T47D (cell line): ENCODE results near the gene MUTYH.

ENCODE experiments used
- DNase-seq, 2 experiments: peaks; one replicate each; pipeline versions ENCODE4 v3.0.0 to v3.0.0-alpha.2; 2011 to 2012; ENCODE audit warnings: low read depth in 1 of 2, low spot score in 1 of 2
- JUND ChIP-seq: IDR thresholded peaks from 2 replicates; pipeline ENCODE4 v1.6.1; 2012; ENCODE audit warnings: low read depth
- in situ Hi-C: cut with HindIII; loops from 2 replicates; pipeline ENCODE4 v1.10.0; 2016; ENCODE audit warnings: low sequenced_read_pairs, low pct_unique_long_range_greater_than_20kb

MUTYH gene

DNA sequence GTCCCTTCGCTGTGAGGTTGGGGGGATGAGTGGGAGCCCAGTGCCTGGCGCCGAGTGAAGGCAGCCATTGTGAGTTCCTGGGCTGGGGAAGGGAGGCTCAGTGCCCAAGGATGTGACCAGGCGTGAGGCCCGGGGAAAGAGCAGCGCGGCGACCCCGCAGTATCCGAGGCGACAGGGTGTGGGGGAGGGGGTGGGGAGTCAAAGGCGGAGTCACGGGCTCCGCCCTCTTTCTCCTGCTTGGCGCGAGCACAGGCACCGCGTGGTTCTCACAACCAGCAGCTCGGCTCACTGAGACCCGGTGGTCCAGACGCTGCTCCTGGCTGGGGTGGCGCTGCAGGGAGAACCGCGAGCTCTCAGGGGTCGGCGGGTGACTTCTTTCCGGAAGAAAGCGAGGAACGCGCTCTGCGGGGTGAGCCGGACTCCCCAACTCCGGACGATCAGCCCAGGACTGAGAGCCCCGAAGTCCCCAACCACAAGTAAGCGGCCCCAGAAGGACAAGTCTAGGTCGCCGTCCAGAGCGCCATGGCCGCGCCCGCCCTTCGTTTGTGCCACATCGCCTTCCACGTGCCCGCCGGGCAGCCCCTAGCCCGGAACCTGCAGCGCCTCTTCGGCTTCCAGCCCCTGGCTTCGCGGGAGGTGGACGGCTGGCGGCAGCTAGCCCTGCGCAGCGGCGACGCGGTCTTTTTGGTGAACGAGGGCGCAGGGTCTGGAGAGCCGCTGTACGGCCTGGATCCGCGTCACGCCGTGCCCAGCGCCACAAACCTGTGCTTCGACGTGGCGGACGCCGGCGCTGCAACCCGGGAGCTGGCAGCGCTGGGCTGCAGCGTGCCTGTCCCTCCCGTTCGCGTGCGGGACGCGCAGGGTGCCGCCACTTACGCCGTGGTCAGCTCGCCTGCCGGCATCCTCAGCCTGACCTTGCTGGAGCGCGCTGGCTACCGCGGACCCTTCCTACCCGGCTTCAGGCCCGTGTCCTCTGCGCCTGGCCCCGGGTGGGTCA lies 13.3 kb downstream of the MUTYH start, which contains the start of gene HPDL:
Gene HPDL (plus strand): TSS at position 269 of the 997 bp plus-strand sequence. CDS start 254 bp downstream, at position 523.
- no peak for DNase-seq
- in situ Hi-C loops, result no loop called here
- TF ChIP-seq JUND, result no peak

DNA sequence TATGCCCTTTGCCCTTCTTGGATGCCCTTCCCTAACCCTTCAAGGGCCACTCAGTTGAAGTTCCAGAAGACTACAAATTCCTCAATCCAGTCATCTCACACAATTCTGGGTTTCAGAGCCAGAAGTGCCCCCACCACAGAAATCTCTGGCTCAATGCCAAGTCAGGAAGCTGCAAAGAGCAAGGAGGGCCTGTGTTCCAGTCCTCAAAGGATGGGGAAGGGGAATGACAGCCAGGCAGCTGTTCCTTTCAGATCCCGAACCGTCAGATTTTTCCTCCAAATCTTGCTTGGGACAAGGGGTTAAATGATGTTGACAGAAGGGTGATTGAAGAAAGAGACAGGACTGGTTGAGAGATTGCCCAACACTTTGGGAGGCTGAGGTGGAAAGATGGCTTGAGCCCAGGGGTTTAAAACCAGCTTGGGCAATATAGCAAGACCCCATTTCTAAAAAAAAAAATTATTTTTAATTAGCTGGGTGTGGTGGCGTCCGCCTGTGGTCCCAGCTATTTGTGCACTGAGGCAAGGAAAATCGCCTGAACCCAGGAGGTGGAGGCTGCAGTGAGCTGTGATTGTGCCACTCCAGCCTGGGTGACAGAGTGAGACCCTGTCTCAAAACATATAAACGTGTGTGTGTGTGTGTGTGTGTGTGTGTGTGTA lies 14.3 kb downstream of the MUTYH start:
- in situ Hi-C loops, result no loop called here
- no peak for TF ChIP-seq JUND
- no peak for DNase-seq

DNA sequence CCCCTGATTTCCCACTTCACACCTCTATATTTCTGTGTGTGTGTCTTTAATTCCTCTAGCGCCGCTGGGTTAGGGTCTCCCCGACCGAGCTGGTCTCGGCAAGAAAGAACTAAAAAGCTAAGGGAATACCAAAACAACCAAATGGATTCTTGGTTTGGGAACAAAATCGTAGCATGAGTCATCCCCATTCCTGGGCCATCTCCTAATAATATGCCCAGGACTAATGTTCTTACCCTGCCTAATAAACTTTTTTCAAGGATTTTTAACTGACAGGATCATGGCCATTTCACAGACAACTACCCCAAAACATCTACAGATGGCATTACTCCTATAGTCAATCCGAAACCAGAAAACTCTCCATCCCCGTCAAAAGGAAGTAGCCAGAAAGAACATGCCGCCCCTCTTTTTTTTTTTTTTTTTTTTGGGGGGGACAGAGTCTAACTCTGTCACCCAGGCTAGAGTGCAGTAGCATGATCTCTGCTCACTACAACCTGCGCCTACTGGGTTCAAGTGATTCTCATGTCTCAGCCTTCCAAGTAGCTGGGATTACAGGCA lies 17.7 kb downstream of the MUTYH start:
- in situ Hi-C loops, result no loop called here
- no peak for DNase-seq

DNA sequence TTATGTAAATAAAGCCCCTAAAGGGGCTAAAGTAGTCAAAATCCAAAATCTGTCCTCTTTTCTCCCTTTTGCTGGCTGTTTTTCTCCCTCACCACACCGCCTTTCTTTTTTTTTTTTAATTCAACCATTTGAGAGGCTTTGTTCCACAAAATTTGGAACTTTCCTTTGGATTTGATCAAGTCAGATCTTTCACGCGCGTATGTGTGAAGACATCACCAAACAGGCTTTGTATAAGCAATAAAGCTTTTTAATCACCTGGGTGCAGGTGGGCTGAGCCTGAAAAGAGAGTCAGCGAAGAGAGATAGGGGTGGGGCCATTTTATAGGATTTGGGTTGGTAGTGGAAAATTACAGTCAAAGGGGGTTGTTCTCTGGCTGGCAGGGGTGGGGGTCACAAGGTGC lies 18.8 kb downstream of the MUTYH start:
- no peak for DNase-seq
- in situ Hi-C loops, result no loop called here
- TF ChIP-seq JUND, result no peak

More for the DNA sequence above, 17.7 kb downstream of the MUTYH start:
- no peak for TF ChIP-seq JUND

DNA sequence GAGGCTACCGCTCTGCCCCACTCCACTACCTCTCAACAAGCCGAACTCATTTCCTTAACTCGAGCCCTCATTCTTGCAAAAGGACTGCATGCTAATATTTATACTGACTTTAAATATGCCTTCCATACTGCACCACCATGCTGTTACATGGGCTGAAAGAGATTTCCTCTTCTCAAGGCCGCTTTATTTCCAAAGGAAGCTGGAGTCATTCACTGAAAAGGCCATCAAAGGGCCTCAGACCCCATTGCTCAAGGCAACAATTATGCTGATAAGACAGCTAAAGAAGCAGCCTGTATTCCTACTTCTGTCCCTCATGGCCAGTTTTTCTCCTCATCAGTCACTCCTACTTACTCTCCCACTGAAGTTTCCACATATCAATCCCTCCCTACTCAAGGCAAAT lies 20.5 kb downstream of the MUTYH start:
- no peak for DNase-seq
- in situ Hi-C loops, result no loop called here
- no peak for TF ChIP-seq JUND

DNA sequence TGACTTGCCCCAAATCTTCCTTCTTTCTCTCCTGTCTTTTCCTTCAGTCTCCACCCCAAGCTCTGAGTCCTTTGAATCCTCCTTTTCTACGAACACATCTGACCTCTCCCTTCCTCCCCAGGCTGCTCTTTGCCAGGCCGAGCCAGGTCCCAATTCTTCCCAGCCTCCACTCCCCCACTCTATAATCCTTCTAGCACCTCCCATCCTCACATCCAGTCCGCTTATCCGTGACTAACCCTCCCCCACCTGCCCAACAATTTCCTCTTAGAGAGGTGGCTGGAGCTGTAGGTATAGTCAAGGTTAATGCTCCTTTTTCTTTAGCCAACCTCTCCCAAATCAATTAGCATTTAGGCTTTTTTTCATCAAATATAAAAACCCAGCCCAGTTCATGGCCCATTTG lies 23.1 kb downstream of the MUTYH start:
- TF ChIP-seq JUND, result no peak
- DNase-seq, result no peak
- in situ Hi-C loops, result no loop called here

DNA sequence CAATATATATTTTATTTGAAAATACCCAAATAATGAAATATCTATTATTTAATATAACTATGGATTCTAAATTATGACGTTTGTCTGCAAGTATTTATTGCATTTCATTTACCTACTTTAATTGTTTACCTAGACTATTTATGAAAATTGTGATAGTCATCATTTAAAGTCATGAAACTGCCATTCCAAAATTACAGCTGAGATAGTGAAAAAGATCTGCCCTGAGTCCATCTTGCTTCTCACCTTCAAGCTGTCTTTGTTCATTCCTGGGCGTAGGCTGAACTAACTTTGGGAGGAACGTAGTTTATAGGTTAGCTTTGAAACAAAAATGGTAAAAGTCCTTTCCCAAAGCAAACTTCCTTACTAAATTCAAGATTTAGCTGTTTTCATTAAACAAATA lies 26.0 kb downstream of the MUTYH start:
- no peak for DNase-seq
- in situ Hi-C loops, result no loop called here
- no peak for TF ChIP-seq JUND

DNA sequence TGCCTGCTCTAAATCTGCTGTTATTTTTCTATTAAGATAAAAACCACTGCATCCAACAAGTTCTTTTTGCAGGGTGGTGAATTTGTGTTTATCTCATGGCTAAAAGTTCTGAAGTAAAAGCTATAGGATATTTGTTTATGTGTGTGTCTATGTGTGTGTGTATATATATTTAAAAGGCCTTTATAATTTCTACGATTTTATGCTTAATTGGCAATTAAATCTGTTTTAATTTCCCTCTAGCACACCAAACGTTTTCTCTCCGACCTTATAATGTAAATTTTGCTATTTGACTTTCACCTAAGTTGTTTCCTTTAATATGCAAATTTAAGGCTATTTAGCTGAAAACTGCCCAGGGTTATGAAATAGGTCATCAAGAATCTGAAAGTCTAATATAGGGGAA lies 33.3 kb downstream of the MUTYH start:
- in situ Hi-C loops, result no loop called here
- DNase-seq, result no peak
- TF ChIP-seq JUND, result no peak

DNA sequence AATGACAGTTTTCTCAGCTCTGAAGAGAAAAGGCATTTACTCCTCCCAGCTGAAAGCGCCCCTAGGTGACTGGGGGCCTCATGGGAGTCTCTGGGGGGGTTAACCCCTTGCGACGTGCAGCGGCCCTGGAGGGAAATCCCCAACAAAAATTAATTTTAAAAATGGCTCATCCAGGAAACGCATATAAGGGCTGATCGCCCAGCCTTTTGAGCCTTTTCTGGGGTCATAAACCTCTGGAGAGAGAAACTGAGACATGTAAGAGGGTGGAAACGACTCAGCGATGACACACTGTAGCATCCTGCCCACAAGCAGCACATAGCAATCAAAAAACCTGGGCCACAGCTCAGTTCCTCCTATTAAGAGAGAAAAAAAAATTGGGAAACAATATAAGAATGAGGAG lies 33.9 kb downstream of the MUTYH start:
- TF ChIP-seq JUND, result no peak
- no peak for DNase-seq
- in situ Hi-C loops, result no loop called here

DNA sequence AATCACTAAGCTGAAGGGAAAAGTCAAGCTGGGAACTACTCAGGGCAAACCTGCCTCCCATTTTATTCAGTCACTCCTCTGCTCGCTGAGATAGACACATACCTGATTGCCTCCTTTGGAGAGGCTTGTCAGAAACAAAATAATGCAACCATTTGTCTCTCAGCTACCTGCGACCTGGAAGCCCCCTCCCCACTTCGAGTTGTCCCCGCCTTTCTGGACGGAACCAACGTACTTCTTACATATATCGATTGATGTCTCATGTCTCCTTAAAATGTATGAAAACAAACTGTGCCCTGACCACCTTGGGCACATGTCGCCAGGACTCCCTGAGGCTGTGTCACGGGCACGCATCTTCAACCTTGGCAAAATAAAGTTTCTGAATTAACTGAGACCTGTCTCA lies 35.0 kb downstream of the MUTYH start:
- no peak for DNase-seq
- in situ Hi-C loops, result no loop called here
- TF ChIP-seq JUND, result no peak

DNA sequence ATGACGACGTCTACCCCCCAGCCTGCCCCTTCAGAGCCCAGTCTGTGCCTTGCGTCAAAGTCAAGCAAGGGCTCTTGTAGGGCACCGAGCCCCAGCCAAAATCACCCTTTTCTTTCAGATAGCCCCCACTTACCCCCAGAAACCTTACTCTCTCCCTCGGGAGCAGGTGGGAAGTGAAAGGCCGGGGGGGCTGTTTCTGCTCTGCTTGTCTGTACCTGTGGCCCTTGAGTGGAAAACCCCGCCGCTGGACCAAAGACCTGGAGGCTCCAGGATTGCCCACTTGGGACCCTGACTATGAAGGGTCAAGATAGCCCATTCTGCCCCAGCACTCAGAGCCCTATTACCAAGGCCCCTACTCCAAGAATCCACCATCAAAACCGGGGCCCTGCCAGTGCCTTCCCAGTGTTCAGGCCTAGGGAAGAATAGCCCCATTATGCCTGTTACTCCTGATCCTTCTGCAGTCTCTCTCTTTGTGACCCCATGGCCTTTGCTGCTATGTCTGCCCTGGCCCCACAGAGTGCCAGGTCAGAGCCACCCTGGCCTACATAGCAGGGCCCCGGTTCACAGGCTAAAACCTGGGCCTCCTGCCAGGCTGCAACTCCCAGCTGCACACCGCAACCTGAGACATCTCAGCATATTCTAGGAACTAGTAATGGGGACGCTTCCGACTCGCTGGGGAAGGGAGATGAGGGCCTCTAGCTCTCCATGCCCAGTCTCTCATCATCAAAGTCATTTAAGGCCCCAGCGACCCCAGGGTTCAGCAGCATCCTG lies 35.7 kb downstream of the MUTYH start:
- DNase-seq, result peak in 1 of 2 experiments; percentile 21
- no peak for TF ChIP-seq JUND
- in situ Hi-C loops, result no loop called here
